ENCODE results near the gene RTN1. TPM values are rescaled to one million over a fixed set of nuclear protein-coding genes. Genes with fewer than 3 reads are reported as not detected.

The RTN1 gene
- total and polyA plus RNA-seq, 9 of the 15 experiments (the other 6 are each of a cell fraction or from before 2014, with no cell fraction given): 0.03 to 0.09 TPM; not detected in 7

- TF ChIP-seq AFF1 (IDR thresholded peaks at IDR 0.05; ENCODE audit: low read depth in 1 of 2, partially characterized antibody in 2 of 2) (no peak), ZNF239 (CRISPR knock-in tag; IDR thresholded peaks at IDR 0.05) (no peak), RFX5 (IDR thresholded peaks at IDR 0.05; ENCODE audit: low read depth, low read length) (no peak), HMGXB4 (CRISPR knock-in tag; IDR thresholded peaks at IDR 0.05) (no peak)
Measured at GRCh38 chr14:59777006-59777579, 93.5 kb downstream of the RTN1 start (continued).

Measured in K562 (cell line).